ENCODE results near the gene SLC46A1.

Gene SLC46A1

GRCh38 chr17:28412099-28412498, 6.1 kb upstream of the SLC46A1 start:
- DNase-seq (ENCODE audit: low read depth), result no peak
- no peak overlapping the region for H3K4me3 ChIP-seq (replicated peaks; ENCODE audit: low read depth, low read length)
- no peak for TF ChIP-seq CTCF (IDR thresholded peaks at IDR 0.05; ENCODE audit: low read length, missing control alignments)

GRCh38 chr17:28407974-28408306, 1.9 kb upstream of the SLC46A1 start:
- no peak for DNase-seq (ENCODE audit: low read depth)
- TF ChIP-seq CTCF (IDR thresholded peaks at IDR 0.05; ENCODE audit: low read length, missing control alignments), result no peak
- H3K4me3 ChIP-seq (replicated peaks; ENCODE audit: low read depth, low read length), result no peak overlapping the region

GRCh38 chr17:28407130-28407973, 1.3 kb upstream of the SLC46A1 start:
- DNase-seq (ENCODE audit: low read depth), result no peak
- H3K4me3 ChIP-seq (replicated peaks; ENCODE audit: low read depth, low read length), result no peak overlapping the region
- no peak for TF ChIP-seq CTCF (IDR thresholded peaks at IDR 0.05; ENCODE audit: low read length, missing control alignments)

DNA sequence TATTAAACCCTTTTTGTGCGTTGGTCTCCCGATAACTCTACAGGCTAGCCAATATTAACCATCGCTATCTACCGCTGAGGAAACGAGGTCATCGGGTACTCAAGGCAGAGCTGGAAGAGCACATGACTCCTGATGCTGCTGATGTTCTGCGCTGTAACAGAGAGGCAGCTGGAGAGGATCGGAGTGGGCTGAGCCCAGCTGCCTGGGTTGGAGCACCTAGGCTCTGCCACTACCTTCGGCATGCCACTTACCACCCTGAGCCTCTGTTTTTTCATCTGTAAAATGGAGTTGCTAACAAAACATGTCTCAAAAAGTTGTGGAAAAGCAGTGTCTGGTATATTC, 432 bp upstream of the SLC46A1 start:
- H3K4me3 ChIP-seq (replicated peaks; ENCODE audit: low read depth, low read length), result peak overlapping the region; percentile 61
- no peak for TF ChIP-seq CTCF (IDR thresholded peaks at IDR 0.05; ENCODE audit: low read length, missing control alignments)
- DNase-seq (ENCODE audit: low read depth), result no peak

GRCh38 chr17:28404812-28405570, 1.0 kb downstream of the SLC46A1 start:
- DNase-seq (ENCODE audit: low read depth), result no peak
- peak overlapping the region; percentile 61 for H3K4me3 ChIP-seq (replicated peaks; ENCODE audit: low read depth, low read length)
- TF ChIP-seq CTCF (IDR thresholded peaks at IDR 0.05; ENCODE audit: low read length, missing control alignments), result no peak

DNA sequence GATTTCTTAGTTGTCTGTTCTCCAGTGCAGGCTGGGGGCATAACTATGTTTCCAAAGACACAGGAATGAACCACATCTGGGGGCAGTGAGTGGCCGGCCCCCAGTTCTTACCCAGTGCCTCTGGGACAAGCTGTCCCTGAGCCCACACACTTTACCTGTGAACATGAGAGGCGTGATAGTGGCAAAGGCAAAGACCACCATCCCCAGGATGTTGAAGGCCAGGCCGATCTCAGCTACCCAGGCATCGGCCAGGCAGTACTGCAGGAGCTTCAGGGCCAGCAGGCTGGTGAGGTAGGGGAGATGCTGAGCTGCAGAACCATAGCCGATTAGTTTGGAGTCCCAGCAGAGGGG, 1.6 kb downstream of the SLC46A1 start:
- H3K4me3 ChIP-seq (replicated peaks; ENCODE audit: low read depth, low read length), result no peak overlapping the region
- no peak for DNase-seq (ENCODE audit: low read depth)
- no peak for TF ChIP-seq CTCF (IDR thresholded peaks at IDR 0.05; ENCODE audit: low read length, missing control alignments)

All from fibroblast of pulmonary artery (primary cell).